GM19467 (cell line): ENCODE data around the gene NFYC.
A peak's percentile ranks its signal among the peaks of the same experiment; 100 is the strongest.
"Not testable (repeated sequence)": the region's sequence is repeated elsewhere in the genome, so short reads cannot be mapped to it uniquely, and the experiment has no call there.

Source experiments
- ATAC-seq: cut with Tn5 transposase; IDR thresholded peaks from one replicate; pipeline ENCODE4 v1.9.1; 2021; ENCODE audit warnings: mild to moderate bottlenecking, moderate library complexity; ENCODE audit not compliant: unreplicated experiment

Gene NFYC

DNA sequence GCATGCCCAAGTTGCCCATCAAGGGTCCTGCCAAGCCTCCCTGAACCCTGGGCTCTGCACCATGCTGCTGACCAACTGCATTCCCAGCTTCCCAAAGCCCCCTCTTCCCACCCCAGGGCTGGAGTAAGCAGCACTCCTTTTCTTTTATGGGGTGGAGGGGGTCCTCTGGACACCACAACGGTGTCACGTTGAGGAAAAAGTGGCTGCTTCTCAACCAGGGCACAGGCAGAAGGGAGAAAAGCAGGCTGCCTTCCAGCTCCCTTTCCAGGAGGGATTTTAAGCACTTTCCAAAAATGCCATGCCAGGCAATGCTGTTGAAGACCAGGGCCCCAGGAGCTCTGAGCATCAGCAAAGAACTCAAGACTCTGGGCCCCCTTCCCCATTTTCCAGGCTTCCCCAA, 26.7 kb upstream of the NFYC start:
- no peak for ATAC-seq

DNA sequence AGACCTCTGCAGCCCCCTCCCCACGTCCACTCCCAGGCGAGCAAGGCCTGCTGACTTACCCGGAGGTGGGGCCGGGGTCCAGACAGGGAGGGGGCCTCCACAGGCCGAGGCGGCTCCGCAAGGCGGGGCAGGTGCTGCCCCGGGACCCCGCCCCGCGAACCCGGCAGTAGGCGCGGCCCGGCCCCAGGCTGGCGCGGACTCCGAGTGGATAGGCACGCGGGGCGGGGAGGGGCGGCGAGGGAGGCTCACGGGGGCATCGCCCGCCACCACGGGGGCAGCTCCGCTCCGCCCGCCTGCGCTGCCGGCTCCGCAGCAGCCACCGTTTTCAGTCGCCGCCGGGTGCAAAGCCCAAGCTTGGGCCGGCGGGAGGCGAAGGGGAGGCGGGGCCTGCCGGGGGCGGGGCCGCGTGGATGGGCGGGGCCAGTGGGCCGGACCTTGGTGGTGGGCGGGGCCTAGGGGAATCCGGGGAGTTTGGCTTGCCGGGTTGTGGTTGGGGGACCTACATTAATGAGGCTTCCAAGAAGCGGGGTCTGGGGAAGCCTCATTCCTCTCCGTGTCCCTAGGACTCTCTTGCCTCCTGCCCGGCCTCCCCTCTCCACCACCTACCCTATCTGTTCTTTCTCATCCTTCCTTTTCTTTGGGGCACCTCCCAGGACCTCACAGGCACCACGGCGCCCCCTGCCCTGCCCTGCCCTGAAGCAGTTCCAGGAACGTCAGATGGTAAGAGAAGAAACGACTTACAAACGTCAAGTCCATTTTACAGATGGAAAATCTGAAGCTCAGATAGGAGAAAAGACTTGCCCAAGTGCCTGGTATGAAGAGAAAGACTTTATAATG, 26.0 kb upstream of the NFYC start, which contains the start of gene RIMS3:
TSS of gene RIMS3 (minus strand) at position 348 of the 837 bp plus-strand sequence. CDS start 23,757 bp downstream, outside the sequence.
- ATAC-seq, result peak; percentile 58

DNA sequence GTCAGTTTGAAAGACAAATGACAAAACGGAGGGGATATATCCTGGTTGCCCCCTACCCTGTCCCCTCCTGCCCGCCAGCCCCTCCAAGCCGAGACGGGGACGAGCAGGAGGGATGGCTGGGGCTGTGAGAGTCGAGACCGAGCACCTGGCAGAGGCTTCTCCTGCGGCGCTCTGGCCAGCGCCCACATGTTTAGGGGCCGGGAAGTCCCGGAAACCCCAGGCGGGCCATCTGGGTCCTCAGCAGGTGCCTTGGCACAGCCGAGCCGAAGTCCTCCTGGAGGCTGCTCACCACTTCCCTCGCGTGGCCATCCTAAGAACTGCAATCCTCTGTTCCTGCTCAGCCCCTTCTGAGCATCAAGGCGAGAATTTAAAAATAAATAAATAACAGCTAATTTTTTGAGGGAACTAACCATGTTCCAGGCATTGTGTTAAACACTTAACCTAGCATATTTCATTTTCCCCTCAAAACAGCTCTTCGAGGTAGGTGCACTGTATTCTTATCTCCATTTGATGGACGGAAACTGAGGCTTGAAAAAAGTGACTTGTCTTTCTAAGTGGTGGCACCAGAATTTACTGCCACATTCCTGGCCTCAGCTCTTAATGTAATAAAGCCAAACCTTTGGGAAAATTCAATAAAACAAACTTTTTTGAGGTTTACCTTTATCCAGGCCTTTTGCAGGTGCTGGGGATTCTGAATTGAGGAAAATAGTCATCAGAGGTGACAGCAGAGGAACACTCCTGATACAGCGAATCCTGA, 22.6 kb upstream of the NFYC start:
- ATAC-seq, result peak; percentile 56

DNA sequence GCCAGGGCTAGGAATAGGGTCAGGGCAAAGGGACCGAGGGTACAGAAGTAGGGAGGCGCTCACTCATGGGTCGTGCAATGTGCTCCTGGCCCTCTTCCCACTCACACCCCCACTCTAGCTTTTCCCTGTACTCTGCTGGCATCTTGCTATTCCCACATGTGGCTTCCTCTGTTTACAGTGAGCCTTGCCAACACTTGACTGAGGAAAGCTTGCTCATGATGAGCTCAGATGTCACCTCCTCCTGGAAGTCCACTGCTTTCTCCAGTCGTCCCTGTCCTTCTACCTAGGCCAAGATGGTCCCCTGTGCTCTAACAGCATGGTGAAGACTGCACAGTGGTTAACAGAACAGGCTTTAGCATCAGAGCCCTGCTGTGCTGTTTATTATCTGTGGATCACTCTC, 18.1 kb upstream of the NFYC start:
- ATAC-seq, result no peak

DNA sequence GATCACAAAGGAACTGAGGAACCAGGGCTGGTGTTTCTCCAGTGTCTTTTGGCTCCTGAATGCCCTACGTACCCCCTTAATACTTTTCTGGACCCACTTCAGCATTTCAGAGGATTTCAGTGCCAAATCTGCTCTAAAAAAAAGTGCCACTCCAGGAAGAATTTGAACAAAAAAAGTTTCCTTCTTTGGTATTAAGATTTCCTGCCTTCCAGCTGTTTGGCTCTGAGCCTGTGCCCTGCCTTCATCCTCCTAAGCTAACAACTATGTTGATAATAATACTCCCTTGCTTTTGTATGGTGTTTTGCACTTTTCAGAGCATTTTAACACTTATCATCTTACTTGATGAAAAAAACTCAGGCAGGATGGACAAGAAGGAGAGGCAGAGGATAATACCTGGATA, 15.0 kb upstream of the NFYC start:
- no peak for ATAC-seq

DNA sequence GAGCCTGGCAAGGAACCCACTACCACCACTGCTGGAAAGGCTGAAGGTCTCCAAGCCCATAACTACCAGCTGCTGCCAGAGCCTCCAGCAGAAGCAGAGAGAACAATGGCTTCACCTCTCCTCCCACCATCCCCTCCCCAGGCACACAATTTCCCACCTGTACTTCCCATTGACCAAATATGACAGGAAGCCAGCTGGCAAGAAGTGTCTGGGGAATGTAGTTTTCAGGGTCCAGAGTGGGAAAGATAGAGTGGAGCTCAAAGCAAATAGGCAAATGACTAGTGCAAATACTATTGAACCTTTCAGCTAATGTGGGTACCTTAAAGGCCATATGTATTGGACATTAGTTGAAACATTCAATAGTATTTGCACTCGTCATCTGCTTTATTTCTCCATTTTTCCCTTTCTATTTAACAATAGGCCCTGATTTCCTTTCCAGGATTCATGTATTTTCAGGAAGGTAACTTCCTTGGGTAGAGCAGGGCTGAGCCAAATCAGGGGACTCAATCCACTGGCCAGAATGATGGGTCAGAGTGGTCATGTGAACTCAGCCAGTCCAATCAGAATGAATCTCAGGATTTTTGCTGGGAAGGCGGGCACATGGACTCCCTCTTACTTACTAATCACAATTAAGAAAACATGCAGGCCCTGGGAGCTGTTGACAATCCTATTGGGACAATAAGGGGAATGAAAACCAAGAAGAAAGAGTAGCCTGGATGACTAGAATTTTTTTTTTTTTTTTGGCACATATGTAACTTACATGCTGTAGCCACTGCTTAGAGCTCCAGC, 12.1 kb upstream of the NFYC start:
- ATAC-seq, result no peak

DNA sequence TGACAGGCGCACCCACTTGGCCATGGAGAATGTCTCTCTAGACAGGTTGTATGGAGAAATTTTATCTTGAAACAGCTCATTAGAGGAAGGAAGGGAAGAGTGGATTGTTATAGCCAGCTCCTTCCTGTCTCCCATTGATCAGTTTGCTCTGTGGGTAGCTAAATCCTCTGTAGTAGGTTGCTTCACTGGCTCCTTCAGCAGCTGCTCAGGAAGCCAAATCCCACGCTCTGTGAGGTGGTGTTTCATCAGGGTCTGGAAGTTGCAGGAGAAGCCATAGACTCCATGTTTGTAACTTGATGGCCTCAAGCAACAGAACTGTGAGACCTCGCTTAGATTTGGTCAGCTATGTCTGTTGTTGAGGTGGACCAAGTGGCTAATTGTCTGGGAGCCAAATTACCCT, 6.8 kb upstream of the NFYC start:
- no peak for ATAC-seq

DNA sequence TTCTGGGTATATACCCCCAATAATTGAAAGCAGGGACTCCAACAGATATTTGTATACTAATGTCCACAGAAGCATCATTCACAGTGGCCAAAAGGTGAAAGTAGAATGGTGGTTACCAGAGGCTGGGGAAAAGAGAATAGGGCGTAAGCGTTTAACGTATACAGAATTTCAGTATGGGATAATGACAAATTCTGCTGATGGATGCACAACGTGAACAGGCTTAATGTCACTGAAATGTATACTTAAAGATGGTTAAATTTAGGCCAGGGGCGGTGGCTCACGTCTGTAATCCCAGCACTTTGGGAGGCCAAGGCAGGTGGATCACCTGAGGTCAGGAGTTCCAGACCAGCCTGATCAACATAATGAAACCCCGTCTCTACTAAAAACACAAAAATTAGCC, 4.4 kb upstream of the NFYC start:
- ATAC-seq, result no peak

DNA sequence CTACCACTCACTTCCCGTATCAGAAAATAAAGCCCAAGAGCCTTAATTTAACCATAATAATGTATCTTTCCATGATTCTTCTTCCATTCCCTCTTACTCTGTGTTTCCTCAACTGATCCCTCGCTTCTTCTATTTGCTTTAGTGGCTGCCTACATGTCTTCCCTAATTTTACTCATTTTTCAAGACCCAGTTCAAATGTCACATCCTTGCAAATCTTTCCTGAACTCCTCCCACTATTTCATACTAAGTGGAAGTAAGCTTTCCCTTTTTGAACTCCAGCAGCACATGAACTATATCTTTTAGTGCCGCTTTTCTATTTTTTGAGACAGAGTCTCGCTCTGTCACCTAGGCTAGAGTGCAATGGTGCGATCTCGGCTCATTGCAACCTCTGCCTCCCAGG, 3.8 kb upstream of the NFYC start:
- no peak for ATAC-seq

DNA sequence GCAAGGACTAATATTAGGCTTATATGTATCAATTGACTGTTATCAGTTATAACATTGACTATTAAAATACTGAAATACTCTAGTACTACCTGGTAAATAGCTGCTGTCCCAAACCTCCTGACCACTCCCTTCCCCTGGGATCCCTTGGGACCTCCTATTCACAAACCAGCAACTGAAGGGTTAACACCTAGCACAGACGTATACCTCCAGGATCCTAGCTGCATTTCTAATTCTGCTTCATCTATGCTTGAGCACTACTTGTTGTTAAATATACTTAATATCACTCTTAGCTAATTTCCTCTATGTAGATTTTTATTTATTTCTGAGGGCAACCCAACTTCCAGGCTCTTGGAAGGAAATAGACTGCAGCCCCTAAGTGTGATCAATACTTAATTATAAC, 1.8 kb upstream of the NFYC start:
- ATAC-seq, result no peak

DNA sequence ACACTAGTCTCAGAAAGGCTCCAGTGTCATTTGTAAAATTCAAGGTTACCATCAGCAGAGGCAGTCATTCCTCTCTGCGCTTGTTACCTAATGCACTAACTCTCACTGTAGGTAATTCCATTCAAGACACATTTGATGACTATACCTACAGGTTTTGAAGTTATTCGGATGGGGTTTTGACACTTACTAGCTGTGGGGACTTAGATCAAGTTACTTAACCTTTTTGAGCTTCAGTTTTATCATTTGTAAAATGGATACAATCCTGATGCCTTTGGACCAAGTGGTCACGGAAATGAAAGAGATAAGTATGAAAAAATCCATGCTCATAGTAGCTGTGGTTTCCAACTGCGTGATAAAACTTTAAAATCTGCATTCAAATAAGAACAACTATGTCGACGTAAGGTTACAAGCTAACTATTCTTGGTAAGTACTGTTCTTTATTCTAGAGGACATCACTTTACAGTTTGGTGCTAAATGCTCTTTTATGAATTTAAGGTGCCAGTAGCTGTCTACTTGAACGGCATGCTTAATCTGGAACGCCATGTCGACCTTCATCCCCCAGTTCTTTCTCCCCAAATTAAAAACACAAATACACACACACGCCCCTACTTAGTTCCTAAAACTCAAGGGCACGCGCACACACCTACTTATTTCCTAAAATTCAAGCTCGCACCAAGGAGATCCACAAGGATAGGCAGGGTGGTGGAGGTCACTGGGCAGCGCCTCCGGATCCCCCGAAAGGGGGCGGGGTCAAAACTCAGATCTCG, 550 bp upstream of the NFYC start:
- no peak for ATAC-seq

DNA sequence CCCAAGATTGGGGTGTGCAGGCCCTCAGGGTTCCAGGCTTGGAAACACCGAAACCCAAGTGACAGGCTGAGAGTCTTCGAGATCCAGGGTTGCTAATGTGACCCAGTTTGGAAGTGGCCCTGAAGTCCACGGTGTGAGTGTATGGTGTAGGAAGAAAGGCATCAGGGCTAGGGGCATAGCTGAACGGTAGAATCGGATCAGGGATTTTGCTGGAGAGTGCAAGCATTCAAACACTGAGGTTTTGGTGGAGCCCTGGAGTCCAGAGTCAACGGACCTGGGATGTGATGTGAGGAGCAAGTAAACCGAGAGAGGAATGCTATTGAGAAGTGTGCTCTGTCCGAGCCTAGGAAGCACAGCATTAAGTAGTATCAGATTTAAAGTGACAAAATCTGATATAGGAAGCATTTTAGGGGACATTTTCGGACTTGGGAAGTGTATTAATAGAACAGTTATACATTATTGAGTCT, 958 bp downstream of the NFYC start:
- no peak for ATAC-seq

DNA sequence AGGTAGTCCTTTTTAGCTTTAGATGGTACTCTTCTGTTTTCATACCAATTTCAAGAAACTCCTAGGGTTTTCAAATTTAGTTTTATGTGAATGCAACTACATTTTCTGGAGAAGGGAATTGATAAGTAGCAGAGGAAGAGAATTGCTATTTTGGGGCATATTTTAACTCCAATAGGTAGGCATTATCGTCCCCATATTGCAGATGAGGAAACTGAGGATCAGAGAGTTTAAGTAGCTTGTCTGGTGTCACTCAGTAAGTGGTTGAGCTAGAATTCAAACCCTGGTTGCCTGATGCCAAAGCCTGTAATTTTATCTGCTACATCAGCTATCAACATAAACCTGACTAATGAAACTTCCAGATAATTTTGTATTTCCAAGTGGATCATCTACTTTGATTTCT, 1.9 kb downstream of the NFYC start:
- ATAC-seq, result no peak

DNA sequence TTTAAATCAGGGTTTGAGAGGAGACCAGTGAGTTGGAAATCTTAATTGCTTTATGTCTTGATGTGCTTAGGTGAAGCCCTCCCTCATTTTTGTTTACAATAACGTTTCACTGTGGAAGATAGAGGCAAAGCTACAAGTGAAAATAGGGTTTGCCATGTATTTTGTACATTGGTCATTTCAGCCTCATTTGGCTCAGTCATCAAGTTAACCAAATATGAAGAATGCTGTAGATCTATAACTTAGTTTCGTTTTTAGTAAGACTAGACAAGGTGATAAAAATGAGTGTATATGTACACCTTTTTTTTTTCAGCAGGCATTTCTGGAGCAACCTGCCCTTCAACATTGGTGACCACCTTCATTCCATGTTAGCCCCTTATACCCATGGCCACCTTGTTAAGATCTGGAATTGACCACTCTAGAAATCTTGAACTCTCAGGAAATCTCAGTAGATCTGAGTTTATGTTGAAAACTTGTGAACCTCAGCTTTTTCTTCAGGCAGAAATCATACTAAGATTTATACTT, 2.9 kb downstream of the NFYC start:
- ATAC-seq, result no peak

DNA sequence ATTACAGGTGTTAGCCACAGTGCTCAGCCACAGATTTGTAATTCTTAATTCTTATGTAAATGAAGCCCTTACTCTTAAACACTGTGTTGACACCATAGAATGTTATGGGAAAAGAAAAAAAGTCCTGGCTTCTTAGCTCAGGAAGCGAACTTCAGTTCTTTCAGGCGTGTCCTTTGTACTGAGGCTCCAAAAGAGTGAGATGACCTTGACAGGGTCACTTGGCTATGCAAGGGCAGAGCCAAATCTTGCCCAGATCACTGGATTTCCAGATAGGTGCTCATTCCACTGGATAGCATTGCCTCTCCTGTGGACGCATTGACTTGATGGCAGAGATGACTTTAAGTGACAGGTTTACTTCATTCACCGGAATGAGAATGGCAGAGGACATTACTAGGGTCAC, 4.8 kb downstream of the NFYC start:
- ATAC-seq, result no peak

DNA sequence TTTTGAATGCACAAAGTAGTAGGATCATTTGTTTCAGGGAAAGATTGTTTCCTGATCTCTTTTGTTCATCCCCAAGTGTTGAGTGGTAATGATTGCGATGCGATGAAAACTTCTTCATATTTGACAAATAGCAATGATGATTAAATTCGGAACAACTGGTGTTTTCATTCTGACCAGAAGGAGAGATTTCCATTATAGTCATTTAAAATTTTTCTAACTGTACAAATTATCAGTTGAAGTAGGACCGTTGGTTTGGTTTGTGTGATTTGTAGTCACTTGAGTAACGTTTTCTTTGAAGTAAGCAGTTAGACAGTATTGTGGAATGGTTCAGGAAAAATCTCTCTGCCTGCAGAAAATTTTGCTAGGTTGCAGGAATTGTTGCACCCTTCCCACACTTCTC, 5.9 kb downstream of the NFYC start:
- ATAC-seq, result no peak

DNA sequence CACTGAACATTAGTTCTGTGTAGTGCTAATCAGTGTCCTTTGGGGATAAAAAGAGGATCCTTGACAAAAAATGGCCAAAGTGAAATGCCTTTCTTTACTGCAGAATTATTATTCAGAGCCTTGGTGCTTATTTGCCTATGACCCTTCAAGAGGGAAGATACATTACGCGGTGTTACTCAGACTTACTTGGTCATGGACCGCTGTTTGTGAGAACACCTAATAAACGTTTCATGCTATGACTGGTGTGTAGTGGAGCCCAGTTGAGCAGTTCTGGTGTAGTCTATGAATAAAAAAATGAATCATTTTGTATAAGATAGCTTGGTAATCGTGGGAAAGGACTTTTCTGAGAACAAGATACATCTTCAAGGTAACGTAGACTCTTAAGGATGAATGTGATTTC, 8.3 kb downstream of the NFYC start:
- peak; percentile 54 for ATAC-seq

DNA sequence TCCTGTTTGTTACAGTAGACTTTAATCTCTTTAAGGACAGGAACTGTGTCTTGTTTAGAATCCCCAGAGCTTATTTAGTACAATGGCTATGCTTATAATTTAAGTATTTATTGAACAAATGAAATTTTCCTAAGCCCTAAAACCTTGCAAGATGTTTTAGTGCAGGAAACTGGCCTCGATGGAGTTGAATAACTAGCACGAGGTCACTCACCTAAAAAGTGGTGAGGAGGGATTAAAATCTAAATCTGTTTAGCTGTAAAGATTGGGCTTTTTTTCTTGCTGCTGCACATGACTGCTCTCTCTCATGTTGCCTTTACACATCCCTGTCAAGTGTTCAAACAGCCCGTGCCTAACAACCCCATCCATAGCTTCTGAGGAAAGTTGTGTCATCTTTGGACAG, 10.2 kb downstream of the NFYC start:
- no peak for ATAC-seq

DNA sequence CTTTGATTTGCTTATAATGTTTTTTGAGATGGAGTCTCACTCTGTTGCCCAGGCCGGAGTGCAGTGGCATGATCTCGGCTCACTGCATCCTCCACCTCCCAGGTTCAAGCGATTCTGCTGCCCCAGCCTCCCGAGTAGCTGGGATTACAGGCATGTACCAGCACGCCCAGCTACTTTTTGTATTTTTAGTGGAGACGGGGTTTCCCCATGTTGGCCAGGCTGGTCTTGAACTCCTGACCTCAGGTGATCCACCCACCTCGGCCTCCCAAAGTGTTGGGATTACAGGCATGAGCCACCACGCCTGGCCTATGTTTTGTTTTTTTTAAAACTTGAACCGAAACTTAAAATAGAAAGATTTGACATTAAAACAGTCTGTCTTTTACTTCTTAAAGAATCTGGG, 11.3 kb downstream of the NFYC start:
- not testable (repeated sequence) for ATAC-seq

DNA sequence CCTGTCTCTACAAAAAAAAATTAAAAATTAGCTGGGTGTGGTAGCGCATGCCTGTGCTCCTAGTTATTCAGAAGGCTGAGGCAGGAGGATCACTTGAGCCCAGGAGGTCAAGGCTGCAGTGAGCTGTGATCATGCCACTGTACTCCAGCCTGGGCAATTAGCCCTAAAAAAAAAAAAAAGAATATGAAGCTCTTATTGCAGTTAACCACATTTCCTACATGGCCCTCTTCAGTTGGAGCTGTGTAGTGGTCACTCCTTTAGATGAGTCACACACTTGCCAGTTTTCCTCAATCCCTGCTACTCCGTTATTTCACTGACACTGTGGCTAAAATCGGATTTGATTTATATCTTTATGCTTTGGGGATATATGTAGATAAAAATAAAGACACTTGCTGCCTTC, 11.8 kb downstream of the NFYC start:
- no peak for ATAC-seq
